GM12878 (cell line): ENCODE results near the gene TOB1. TPM values are rescaled to one million over a fixed set of nuclear protein-coding genes. Genes with fewer than 3 reads are reported as not detected.

ENCODE experiments used
- ATAC-seq: fragments of 200-7000 bp; cut with Tn5 transposase; 3 replicates; pipeline ENCODE4 v1.9.1; 2020; ENCODE audit warnings: mild to moderate bottlenecking, moderate library complexity
- BruUV-seq: library from RNA; stranded (reverse); fragments of 400-500 nt; replicated peaks from 2 replicates; lab custom pipeline; 2021; lab: Mats Ljungman, UMichigan
- CTCF ChIA-PET: fragments of 300-600 bp; sonication (Branson Sonifier 250); formaldehyde crosslinking; extraction: SDS; loops from one replicate; lab custom pipeline; 2021; ENCODE audit warnings: inconsistent platforms; lab: Yijun Ruan, JAX
- POLR2A ChIA-PET: fragments of 350-600 bp; formaldehyde crosslinking; extraction: SDS; loops from one replicate; lab custom pipeline; 2021; ENCODE audit warnings: inconsistent platforms; lab: Charles Lee
- RAD21 ChIA-PET: fragments of 300-600 bp; sonication (Branson Sonifier 250); formaldehyde crosslinking; loops from one replicate; lab custom pipeline; 2023; ENCODE audit warnings: antibody characterized with exemption; ENCODE audit not compliant: unreplicated experiment; lab: Charles Lee
- SMC1A ChIA-PET: fragments of 300-600 bp; sonication (Branson Sonifier 250); formaldehyde crosslinking; loops from one replicate; lab custom pipeline; 2023; ENCODE audit not compliant: unreplicated experiment, uncharacterized antibody; lab: Charles Lee
- DNase-seq: peaks from one replicate; pipeline ENCODE4 v3.0.0-alpha.2; 2011; ENCODE audit warnings: low read depth, low spot score
- FAIRE-seq: peaks from 3 replicates; lab custom pipeline; 2011; peaks lifted over from hg19 to GRCh38; lab: Jason Lieb, UNC
- H2AFZ ChIP-seq: 2 replicates; pipeline ENCODE4 v1.6.0; 2011; ENCODE audit warnings: low read depth, low read length, control low read depth; ENCODE audit not compliant: control insufficient read depth
- H3K27ac ChIP-seq: 2 replicates; pipeline ENCODE4 v1.5.1; 2011; ENCODE audit warnings: control low read depth; ENCODE audit not compliant: control insufficient read depth, insufficient read depth
- H3K27me3 ChIP-seq, 2 experiments: replicated peaks in 1 of 2; 2 replicates each; pipeline versions ENCODE4 v1.6.0 to v1.6.1; 2011; ENCODE audit warnings: low read length in 1 of 2; ENCODE audit not compliant: control insufficient read depth in 2 of 2, insufficient read depth in 2 of 2
- H3K36me3 ChIP-seq, 2 experiments: 2 replicates each; pipeline ENCODE4 v1.5.1; 2011; ENCODE audit warnings: low read length in 1 of 2; ENCODE audit not compliant: control insufficient read depth in 2 of 2, insufficient read depth in 2 of 2
- H3K4me1 ChIP-seq: 2 replicates; pipeline ENCODE4 v1.6.1; 2011; ENCODE audit warnings: mild to moderate bottlenecking, low read length, moderate library complexity, mixed read lengths; ENCODE audit not compliant: control insufficient read depth, insufficient read depth
- H3K4me2 ChIP-seq: 2 replicates; pipeline ENCODE4 v1.6.0; 2011; ENCODE audit warnings: control low read depth; ENCODE audit not compliant: control insufficient read depth, insufficient read depth
- H3K4me3 ChIP-seq: fragments of 200-600 bp; sonication (generic); 2 replicates; pipeline ENCODE4 v1.5.1; 2016
- H3K79me2 ChIP-seq: 2 replicates; pipeline ENCODE4 v1.6.0; 2011; ENCODE audit warnings: low read length; ENCODE audit not compliant: control insufficient read depth, insufficient read depth
- H3K9ac ChIP-seq: 2 replicates; pipeline ENCODE4 v1.8.0; 2011; ENCODE audit warnings: low read length, control low read depth, mixed read lengths; ENCODE audit not compliant: control insufficient read depth, insufficient read depth
- H3K9me3 ChIP-seq: replicated peaks from 3 replicates; pipeline ENCODE4 v1.5.1; 2011; ENCODE audit warnings: mild to moderate bottlenecking, low read length; ENCODE audit not compliant: control insufficient read depth, insufficient read depth
- H4K20me1 ChIP-seq: 2 replicates; pipeline ENCODE4 v1.6.0; 2011; ENCODE audit not compliant: control insufficient read depth, insufficient read depth
- CBX3 ChIP-seq: fragments of 200-600 bp; sonication (generic); IDR thresholded peaks from 2 replicates; pipeline ENCODE4 v1.6.1; 2016; ENCODE audit warnings: low read depth, borderline replicate concordance
- FOXM1 ChIP-seq: IDR thresholded peaks from 2 replicates; pipeline ENCODE4 v1.6.1; 2012; ENCODE audit warnings: low read depth, mild to moderate bottlenecking, inconsistent platforms, low read length, moderate library complexity
- NR2F1 ChIP-seq: fragments of 450-650 bp; conservative IDR thresholded peaks from 2 replicates; pipeline ENCODE4 v1.6.1; 2017; ENCODE audit warnings: mild to moderate bottlenecking
- SP1 ChIP-seq: IDR thresholded peaks from one replicate; pipeline ENCODE4 v1.6.1; 2011; ENCODE audit warnings: low read depth, low read length
- SPI1 ChIP-seq: IDR thresholded peaks from 2 replicates; pipeline ENCODE4 v1.6.1; 2011; ENCODE audit warnings: low read depth, mild to moderate bottlenecking, low read length, moderate library complexity, borderline replicate concordance; ENCODE audit not compliant: insufficient read depth
- STAT3 ChIP-seq: IDR thresholded peaks from 2 replicates; pipeline ENCODE4 v1.6.1; 2011; ENCODE audit warnings: low read depth, low read length, improper control_type of control experiment
- YBX1 ChIP-seq: fragments of 450-650 bp; IDR thresholded peaks from 2 replicates; pipeline ENCODE4 v1.6.1; 2016; ENCODE audit warnings: antibody characterized with exemption
- ZNF274 ChIP-seq: IDR thresholded peaks from one replicate; pipeline ENCODE4 v1.8.0; 2011; ENCODE audit not compliant: insufficient read length, insufficient read depth
- WGBS: methylation state at CpG from one replicate; pipeline ENCODE4 v1.1.6; 2016; ENCODE audit warnings: low lambda C conversion rate; ENCODE audit not compliant: insufficient replicate concordance, insufficient coverage; ENCODE audit errors: missing lambda C conversion rate; 5-methylcytosine and 5-hydroxymethylcytosine counted together
- in situ Hi-C: fragments of 300-500 bp; cut with MboI; formaldehyde crosslinking; loops from 9 replicates; pipeline ENCODE4 v1.14.3; 2018; ENCODE audit warnings: mixed read lengths
- intact Hi-C: fragments of 100-400 bp; cut with micrococcal nuclease; formaldehyde crosslinking; loops from one replicate; pipeline ENCODE4 v1.14.2; 2022; ENCODE audit not compliant: unreplicated experiment
- polyA plus RNA-seq, 11 experiments: library from polyadenylated mRNA; depleted of rRNA in 4 of 11; unstranded in 6 of 11; stranded (reverse) in 5 of 11; fragments of >200 nt; fragmentation: Nextera tagmentation in 4 of 11; fragmentation: Illumina TruSeq in 1 of 11; extraction: Ambion mirVana in 4 of 11; extraction: Trizol in 1 of 11; gene quantifications; 1 replicate in 1 of 11; 2 replicates in 10 of 11; pipeline versions ENCODE4 v1.2.1 to v1.2.3, GENCODE V29; 2011 to 2016; ENCODE audit warnings: inconsistent platforms in 2 of 11, missing spikeins in 2 of 11, low read depth in 1 of 11
- total RNA-seq, 4 experiments: library from RNA; depleted of rRNA in 3 of 4; stranded (reverse); fragments of >200 nt in 3 of 4; fragmentation: Illumina TruSeq in 1 of 4; extraction: Trizol in 1 of 4; gene quantifications; 2 replicates each; pipeline versions ENCODE4 v1.2.1 to v1.2.3, GENCODE V29; 2013 to 2021

The TOB1 gene
- total and polyA plus RNA-seq, 10 of the 15 experiments (the other 5 are each of a cell fraction or from before 2014, with no cell fraction given) = 5.0 to 32.4 (median 13.7) TPM

DNA sequence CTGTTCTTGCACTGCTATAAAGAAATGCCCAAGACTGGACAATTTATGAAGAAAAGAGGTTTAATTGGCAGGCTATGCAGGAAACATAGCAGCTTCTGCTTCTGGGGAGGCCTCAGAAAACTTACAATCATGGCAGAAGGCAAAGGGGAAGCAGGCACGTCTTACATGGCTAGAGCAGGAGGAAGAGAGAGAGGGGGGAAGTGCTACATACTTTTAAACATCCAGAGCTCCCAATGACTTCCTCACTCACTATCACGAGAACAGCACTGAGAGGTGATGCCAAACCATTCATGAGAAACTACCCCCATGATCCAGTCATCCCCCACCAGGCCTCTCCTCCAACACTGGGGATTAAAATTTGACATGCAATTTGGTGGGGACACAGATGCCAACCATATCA is 17.4 kb downstream of the TOB1 start:
- intact Hi-C loops = no loop called here
- no peak for FAIRE-seq
- Histone ChIP-seq H3K4me1 (peaks cover 3% of the 10 kb centered on the region; the same call in 1 of the 2 replicates), H3K4me2 (no peak overlapping the region), H3K9ac (no peak overlapping the region), H3K27me3 (no peaks in the 10 kb centered on the region; a peak in 1 of 4 replicates), H3K79me2 (no peaks in the 10 kb centered on the region), H3K9me3 (peaks cover 2% of the 10 kb centered on the region; the same call in 1 of the 3 replicates), H3K36me3 (no peaks in the 10 kb centered on the region), H3K27ac (no peak overlapping the region)
- 36% methylated on average over 2 of the region's 2 CpGs for WGBS
- in situ Hi-C loops = no loop called here
- CTCF ChIA-PET = interaction anchor here (0.7 to 11.0 kb wide), 6 partner anchors 13 to 112 kb away, joined by 3 to 309 read pairs (median 4); no protein-coding TSS in a partner anchor
- RAD21 ChIA-PET = interaction anchor here (1.2 kb wide), 1 partner anchor 66 kb away, joined by 3 read pairs; no protein-coding TSS in a partner anchor
- ATAC-seq = no peak
- POLR2A ChIA-PET = interaction anchor here (0.6 kb wide), 2 partner anchors 33 to 80 kb away, joined by 4 read pairs; no protein-coding TSS in a partner anchor
- TF ChIP-seq YBX1 (no peak), ZNF274 (no peak), CBX3 (no peak), SP1 (no peak), STAT3 (no peak)
- TF ChIP-seq, all 136 proteins: peak for 0
- DNase-seq = no peak
- no peak overlapping the region for H3K4me3 ChIP-seq
- no peaks in the 10 kb centered on the region for H4K20me1 ChIP-seq
- no TSS peak for BruUV-seq
- SMC1A ChIA-PET = interaction anchor here (0.7 kb wide), 1 partner anchor 111 kb away, joined by 3 read pairs; no protein-coding TSS in a partner anchor
- no peak overlapping the region for H2AFZ ChIP-seq

DNA sequence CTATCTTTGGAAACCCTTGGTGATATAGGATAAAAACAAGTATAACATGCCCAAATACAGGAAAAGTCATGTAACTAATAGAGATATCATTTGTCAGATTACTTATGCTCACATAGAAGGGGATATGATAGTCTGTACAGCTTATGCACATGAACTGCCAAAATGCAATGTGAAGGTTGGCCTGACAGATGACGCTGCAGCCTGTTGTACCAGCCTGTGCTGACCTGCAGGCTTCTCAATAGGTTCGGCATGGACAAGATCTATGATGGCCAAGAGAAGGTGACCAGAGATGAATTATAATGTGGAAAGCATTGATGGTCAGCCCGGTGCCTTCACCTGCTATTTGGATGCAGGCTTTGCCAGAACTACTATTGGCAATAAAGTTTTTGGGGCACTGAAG is 18.1 kb downstream of the TOB1 start:
- H3K9ac ChIP-seq = no peak overlapping the region
- no peaks in the 10 kb centered on the region for H4K20me1 ChIP-seq
- H3K4me1 ChIP-seq = peaks cover 3% of the 10 kb centered on the region; the same call in 1 of the 2 replicates
- DNase-seq = no peak
- intact Hi-C loops (no loop called here), in situ Hi-C loops (no loop called here)
- H3K27me3 ChIP-seq = no peaks in the 10 kb centered on the region; a peak in 1 of 4 replicates
- no peak for FAIRE-seq
- TF ChIP-seq SPI1 (no peak), FOXM1 (no peak), NR2F1 (no peak)
- H3K4me2 ChIP-seq = no peak overlapping the region
- H3K27ac ChIP-seq = no peak overlapping the region
- H3K79me2 ChIP-seq = no peaks in the 10 kb centered on the region
- no peak for ATAC-seq
- no peak overlapping the region for H3K4me3 ChIP-seq
- no peak overlapping the region for H2AFZ ChIP-seq
- no TSS peak for BruUV-seq
- RAD21 ChIA-PET = interaction anchor here (1.0 kb wide), 1 partner anchor 101 kb away, joined by 3 read pairs; no protein-coding TSS in a partner anchor
- peaks cover 2% of the 10 kb centered on the region; the same call in 1 of the 3 replicates for H3K9me3 ChIP-seq
- POLR2A ChIA-PET = interaction anchor here (0.6 kb wide), 1 partner anchor 34 kb away, joined by 4 read pairs; no protein-coding TSS in a partner anchor
- no peaks in the 10 kb centered on the region for H3K36me3 ChIP-seq
- SMC1A ChIA-PET = interaction anchor here (0.7 kb wide), 1 partner anchor 112 kb away, joined by 3 read pairs; no protein-coding TSS in a partner anchor
- CTCF ChIA-PET = interaction anchor here (1.1 to 11.0 kb wide), 2 partner anchors 20 to 105 kb away, joined by 4 to 309 read pairs; no protein-coding TSS in a partner anchor
- WGBS = 73% methylated on average over 3 of the region's 3 CpGs
